Aorta (tissue), 5 donors: Measurements from ENCODE around the gene LRCH4. TPM values are rescaled to one million over a fixed set of nuclear protein-coding genes. Genes with fewer than 3 reads are reported as not detected.
A peak's percentile ranks its signal among the peaks of the same experiment; 100 is the strongest.
"Not testable (repeated sequence)": the region's sequence is repeated elsewhere in the genome, so short reads cannot be mapped to it uniquely, and the experiment has no call there.

Experiments
- ATAC-seq: fragments of 200-7000 bp; cut with Tn5 transposase; one replicate; pipeline ENCODE4 v1.9.1; 2022; ENCODE audit warnings: moderate library complexity; ENCODE audit not compliant: low FRiP score
- DNase-seq, 2 donors: peaks; one replicate each; pipeline ENCODE4 v3.0.0-alpha.2; 2020
- H3K27ac ChIP-seq, 2 donors: one replicate each; pipeline ENCODE4 v1.5.1; 2013; ENCODE audit warnings: low read length in 2 of 2, mild to moderate bottlenecking in 2 of 2, moderate library complexity in 2 of 2, control low read depth in 1 of 2, inconsistent platforms in 1 of 2, low read depth in 1 of 2
- H3K27me3 ChIP-seq, 2 donors: one replicate each; pipeline ENCODE4 v1.6.1; 2013; ENCODE audit warnings: control low read depth in 1 of 2, low read length in 1 of 2, mild to moderate bottlenecking in 1 of 2, moderate library complexity in 1 of 2; ENCODE audit not compliant: insufficient read depth in 2 of 2, control insufficient read depth in 1 of 2
- H3K36me3 ChIP-seq, 2 donors: one replicate each; pipeline ENCODE4 v1.6.1; 2013; ENCODE audit warnings: control low read depth in 1 of 2, low read length in 1 of 2, mild to moderate bottlenecking in 1 of 2; ENCODE audit not compliant: insufficient read depth in 2 of 2, control insufficient read depth in 1 of 2
- H3K4me1 ChIP-seq, 2 donors: one replicate each; pipeline ENCODE4 v1.6.1; 2013; ENCODE audit warnings: low read length in 2 of 2, control low read depth in 1 of 2, mild to moderate bottlenecking in 1 of 2, moderate library complexity in 1 of 2; ENCODE audit not compliant: insufficient read depth in 2 of 2, control insufficient read depth in 1 of 2
- H3K4me3 ChIP-seq, 2 donors: one replicate each; pipeline ENCODE4 v1.5.1; 2013; ENCODE audit warnings: low read length in 2 of 2, control low read depth in 1 of 2, mild to moderate bottlenecking in 1 of 2
- H3K9me3 ChIP-seq: one replicate; pipeline ENCODE4 v1.6.1; 2013; ENCODE audit warnings: mild to moderate bottlenecking, low read length; ENCODE audit not compliant: control insufficient read depth
- WGBS, 2 donors: extraction: QIAGEN DNeasy Blood & Tissue Kit; methylation state at CpG; one replicate each; pipeline ENCODE4 v1.1.7; 2013; 5-methylcytosine and 5-hydroxymethylcytosine counted together
- intact Hi-C, 2 donors: fragments of 100-400 bp; cut with DNase I; formaldehyde crosslinking; loops; one replicate each; pipeline versions ENCODE4 v1.14.2 to v1.15.0; 2022
- polyA plus RNA-seq, 2 donors: library from polyadenylated mRNA; stranded (reverse); fragments of 200-250 nt; gene quantifications; one replicate each; pipeline ENCODE4 v1.2.3, GENCODE V29; 2013
- total RNA-seq, 2 donors: library from RNA; stranded (reverse); fragmentation: NEBNext Ultra II Directional; extraction: Animal tissue kit (Norgen Biotek cat#: 25700); gene quantifications; one replicate each; pipeline ENCODE4 v1.2.1, GENCODE V29; 2021
- donor health status: healthy with polysubstance abuse.
- donor health status: Bipolar disorder and iron deficiency.
- donor health status: DM: no; HTN: no; CAD: no.
- donor health status: DM: no; HTN: no; CAD: no.
- donor health status: DM: yes; HTN: yes; CAD: no.

LRCH4 gene
- total and polyA plus RNA-seq, 4 donors: 26.3 to 68.2 (median 47.6) TPM

DNA sequence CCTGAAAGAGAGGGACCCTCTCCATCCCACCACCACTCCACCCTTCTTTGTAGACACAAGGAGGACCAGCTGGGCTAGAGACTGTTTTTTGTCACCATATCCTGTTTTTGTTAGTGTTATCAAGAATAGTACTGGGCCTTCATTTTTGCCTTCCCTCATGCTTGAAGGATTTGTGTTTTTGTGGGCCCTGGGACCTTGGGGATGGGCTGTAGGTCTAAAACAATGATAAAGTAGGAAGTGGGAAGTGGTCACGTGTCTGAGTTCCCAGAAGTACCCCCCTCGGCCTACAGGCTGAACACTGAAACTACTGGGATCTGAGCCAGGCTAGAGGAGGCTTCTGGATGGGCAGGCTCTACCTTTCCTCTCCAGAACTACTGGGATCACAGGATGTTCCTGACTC lies 38.1 kb downstream of the LRCH4 start:
- DNase-seq: no peak
- Histone ChIP-seq H3K27ac (peak overlapping the region; percentile 96 to 100), H3K9me3 (no peaks in the 10 kb centered on the region), H3K4me3 (no peak overlapping the region), H3K36me3 (peaks cover 0 to 3% of the 10 kb centered on the region in 2 donors), H3K4me1 (peaks cover 16 to 17% of the 10 kb centered on the region in 2 donors), H3K27me3 (no peaks in the 10 kb centered on the region)
- no peak for ATAC-seq
- intact Hi-C loops: no loop called here
- WGBS, 2 donors: 36 to 43% methylated on average over 2 of the region's 2 CpGs

DNA sequence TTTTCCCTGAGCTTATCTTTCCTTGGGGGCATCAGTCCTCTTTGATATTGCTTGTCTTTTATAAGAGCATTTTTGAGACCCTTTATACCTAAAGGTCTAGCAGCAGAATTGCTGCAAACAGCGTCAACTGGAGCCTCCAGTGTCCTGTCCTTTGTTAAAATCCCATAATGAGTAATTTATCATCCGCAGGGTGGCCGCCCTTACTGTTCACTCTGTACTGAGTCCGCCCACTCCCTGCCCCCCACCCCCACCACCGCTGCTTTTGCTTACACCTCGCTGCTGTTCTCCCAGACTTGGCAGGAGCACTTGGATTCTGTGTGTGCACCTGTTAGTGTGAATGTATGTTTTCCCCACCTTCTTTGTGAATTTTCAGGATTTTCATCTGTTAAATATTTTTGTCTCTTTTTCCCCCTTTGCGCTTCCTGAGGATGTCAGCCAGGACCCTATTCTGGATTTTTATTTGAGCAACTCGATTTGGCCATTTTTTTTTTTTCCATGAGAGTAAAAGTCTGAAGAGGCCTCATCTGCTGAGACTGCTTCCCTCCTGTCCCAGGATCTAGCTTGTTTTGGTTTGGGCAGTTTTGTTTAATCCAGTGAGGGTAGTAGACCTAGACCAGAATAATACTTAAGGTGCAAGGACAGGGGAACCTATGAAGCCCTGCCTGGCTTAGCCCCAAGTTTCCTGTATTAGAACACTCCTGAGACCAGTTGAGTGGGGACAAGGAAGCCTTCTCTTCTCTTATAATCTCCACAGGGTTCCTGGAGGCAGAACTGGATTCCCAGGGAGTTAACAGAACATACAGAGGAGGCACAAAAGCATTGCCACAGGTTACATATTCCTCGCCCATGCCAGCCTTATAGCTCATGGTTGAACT lies 38.8 kb downstream of the LRCH4 start:
- H3K4me3 ChIP-seq: no peak overlapping the region
- no peak for DNase-seq
- peaks cover 16 to 17% of the 10 kb centered on the region in 2 donors for H3K4me1 ChIP-seq
- H3K27me3 ChIP-seq: no peaks in the 10 kb centered on the region
- 68% methylated on average over 9 of the region's 9 CpGs for WGBS, 2 donors
- no peaks in the 10 kb centered on the region for H3K36me3 ChIP-seq
- H3K27ac ChIP-seq: peak overlapping the region; percentile 96 to 100
- intact Hi-C loops: no loop called here
- no peaks in the 10 kb centered on the region for H3K9me3 ChIP-seq
- no peak for ATAC-seq

DNA sequence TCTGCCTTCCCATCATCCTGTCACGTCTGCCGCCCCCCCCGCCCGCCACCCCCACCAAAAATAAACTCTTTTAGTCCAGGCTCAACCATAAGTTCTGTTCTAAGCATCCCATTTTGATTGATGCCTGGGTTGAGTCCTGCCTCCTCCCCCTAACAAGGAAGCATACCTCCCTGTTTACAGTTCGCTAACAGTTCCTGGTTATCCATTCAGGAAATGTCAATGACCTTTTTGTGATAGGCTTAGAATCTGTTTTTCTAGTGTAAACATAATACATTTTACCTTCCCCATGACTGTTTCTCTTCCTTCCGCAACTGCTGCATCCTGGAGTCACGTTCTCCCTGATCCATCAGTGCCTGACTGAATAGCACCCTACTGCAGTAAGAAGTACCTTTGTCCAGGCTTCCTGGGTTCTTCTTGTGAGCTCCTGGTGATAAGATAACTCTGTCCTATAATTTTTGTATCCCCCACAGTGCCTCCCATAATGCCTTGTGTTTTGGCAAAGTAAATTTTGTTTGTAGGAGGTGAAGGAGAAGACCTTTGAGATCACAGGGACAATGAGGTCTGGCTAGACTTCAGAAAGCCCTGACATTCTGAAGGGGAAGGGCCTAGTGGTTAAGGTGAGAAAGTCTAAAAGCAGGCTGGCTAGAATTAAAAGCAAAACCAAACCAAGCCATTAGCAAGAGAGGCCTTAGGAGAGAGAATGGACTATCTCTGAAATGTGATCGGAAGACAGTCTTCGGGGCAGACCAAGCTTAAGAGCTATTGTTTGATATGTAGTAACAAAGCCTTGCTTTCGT lies 39.6 kb downstream of the LRCH4 start:
- Histone ChIP-seq H3K27ac (peak overlapping the region; percentile 96 to 100), H3K9me3 (no peaks in the 10 kb centered on the region), H3K36me3 (no peaks in the 10 kb centered on the region), H3K4me3 (no peak overlapping the region), H3K27me3 (no peaks in the 10 kb centered on the region), H3K4me1 (peaks cover 16 to 17% of the 10 kb centered on the region in 2 donors)
- WGBS, 2 donors: 40 to 42% methylated on average over 10 of the region's 10 CpGs
- intact Hi-C loops: no loop called here
- ATAC-seq (peak; percentile 12), DNase-seq (no peak)

DNA sequence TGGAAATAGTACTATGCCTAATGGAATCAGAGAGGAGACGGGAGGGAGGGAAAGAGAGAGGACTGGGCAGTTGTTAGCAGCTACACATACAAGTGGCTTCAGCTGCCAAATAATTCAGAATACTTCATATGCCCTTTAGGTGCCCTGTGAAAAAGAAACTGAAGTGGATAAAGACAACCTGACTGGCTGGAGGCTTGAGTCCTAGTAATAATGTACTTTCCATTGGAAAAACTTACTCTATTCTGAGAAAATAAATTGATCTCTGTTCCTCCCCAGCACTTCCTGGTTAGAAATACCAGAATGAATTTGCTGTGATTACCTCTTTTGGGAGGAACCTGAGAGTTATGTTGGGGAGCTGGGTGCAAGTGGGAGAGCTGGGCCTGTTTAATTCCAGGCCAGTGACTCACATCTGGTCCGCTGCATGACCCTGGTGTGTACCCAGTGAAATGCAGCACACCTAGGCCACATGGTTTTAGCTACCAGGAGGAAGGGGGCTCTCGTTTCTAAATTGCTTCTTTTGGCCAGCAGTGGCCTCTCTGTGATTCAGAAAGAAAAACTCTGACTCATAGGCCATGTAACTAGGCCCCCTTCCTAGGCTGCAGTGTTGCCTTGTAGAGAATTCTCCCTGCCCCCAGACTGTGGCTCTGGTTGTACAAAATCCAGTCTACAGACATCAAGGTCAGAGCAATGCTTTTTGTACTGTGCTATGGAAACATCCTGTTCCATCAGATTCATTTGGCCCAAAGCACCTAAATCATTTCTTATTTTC lies 40.4 kb downstream of the LRCH4 start:
- peak in 1 of 2 donors; percentile 74 for DNase-seq
- intact Hi-C loops: no loop called here
- no peaks in the 10 kb centered on the region for H3K9me3 ChIP-seq
- peak overlapping the region; percentile 92 to 100 for H3K27ac ChIP-seq
- H3K4me3 ChIP-seq: no peak overlapping the region
- H3K4me1 ChIP-seq: peaks cover 16 to 17% of the 10 kb centered on the region in 2 donors
- no peaks in the 10 kb centered on the region for H3K27me3 ChIP-seq
- 5 to 8% methylated on average over 3 of the region's 3 CpGs for WGBS, 2 donors
- peak; percentile 93 for ATAC-seq
- no peaks in the 10 kb centered on the region for H3K36me3 ChIP-seq

GRCh38 chr7:100544967-100545359 lies 41.0 kb downstream of the LRCH4 start:
- ATAC-seq: peak; percentile 7
- intact Hi-C loops: no loop called here

DNA sequence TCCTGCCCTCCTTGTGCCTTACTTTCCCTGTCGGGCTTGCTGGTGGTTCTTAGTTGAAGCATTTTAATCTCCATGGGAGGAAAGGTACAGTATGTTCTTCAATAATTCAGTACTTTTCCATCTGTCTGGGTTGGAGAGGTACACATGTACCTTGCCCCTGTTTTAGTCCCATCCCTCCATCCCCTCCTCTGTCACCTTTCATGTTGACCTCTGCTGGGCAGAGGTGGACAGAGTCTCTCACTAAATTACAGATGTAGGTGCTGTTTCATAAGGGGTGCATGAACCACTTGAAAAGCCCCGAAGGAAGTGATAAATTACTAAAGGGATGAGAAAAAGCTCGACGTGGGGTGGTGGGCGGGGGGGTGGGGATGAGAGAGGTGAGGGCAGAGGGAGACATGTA lies 41.5 kb downstream of the LRCH4 start:
- WGBS, 2 donors: 66 to 68% methylated on average over 5 of the region's 5 CpGs
- no peak for DNase-seq
- H3K4me3 ChIP-seq: no peak overlapping the region
- H3K27me3 ChIP-seq: no peaks in the 10 kb centered on the region
- ATAC-seq: no peak
- H3K36me3 ChIP-seq: no peaks in the 10 kb centered on the region
- peaks cover 16 to 22% of the 10 kb centered on the region in 2 donors for H3K4me1 ChIP-seq
- H3K27ac ChIP-seq: peak overlapping the region; percentile 92 to 97
- intact Hi-C loops: no loop called here
- no peaks in the 10 kb centered on the region for H3K9me3 ChIP-seq

More at GRCh38 chr7:100544967-100545359, 41.0 kb downstream of the LRCH4 start:
- 0 to 1% methylated on average over 1 of the region's 1 CpG for WGBS, 2 donors
- Histone ChIP-seq H3K4me3 (no peak overlapping the region), H3K36me3 (no peaks in the 10 kb centered on the region), H3K27me3 (no peaks in the 10 kb centered on the region), H3K4me1 (peaks cover 16 to 22% of the 10 kb centered on the region in 2 donors), H3K9me3 (no peaks in the 10 kb centered on the region), H3K27ac (peak overlapping the region; percentile 92 to 97)
- DNase-seq: no peak

DNA sequence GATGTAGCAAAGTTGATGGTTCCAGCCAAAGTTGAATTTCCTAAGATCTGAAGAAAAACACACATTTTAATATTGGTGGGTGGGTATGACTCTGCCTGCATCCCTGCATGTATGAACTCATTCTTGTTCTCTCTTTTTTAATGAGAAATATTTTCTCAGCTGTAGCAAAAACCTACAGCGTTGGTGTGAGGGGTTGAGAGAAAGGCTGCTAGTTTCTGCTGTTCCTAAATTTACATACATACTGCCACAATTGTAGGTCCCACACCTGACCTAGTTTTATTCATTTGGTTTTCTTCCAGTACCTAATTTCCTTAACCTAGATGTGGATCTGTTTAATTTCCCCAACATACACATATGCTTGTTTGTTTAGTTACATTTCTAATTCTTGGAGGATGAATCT lies 42.3 kb downstream of the LRCH4 start:
- ATAC-seq (no peak), DNase-seq (no peak)
- no peaks in the 10 kb centered on the region for H3K36me3 ChIP-seq
- intact Hi-C loops: no loop called here
- H3K27ac ChIP-seq: no peak overlapping the region
- no peaks in the 10 kb centered on the region for H3K9me3 ChIP-seq
- WGBS, 2 donors: 63 to 71% methylated on average over 1 of the region's 1 CpG
- H3K27me3 ChIP-seq: no peaks in the 10 kb centered on the region
- H3K4me1 ChIP-seq: peaks cover 16 to 22% of the 10 kb centered on the region in 2 donors
- no peak overlapping the region for H3K4me3 ChIP-seq

GRCh38 chr7:100541309-100541708 lies 44.6 kb downstream of the LRCH4 start:
- ATAC-seq, H3K36me3 ChIP-seq, intact Hi-C loops, DNase-seq, H3K27ac ChIP-seq, H3K4me3 ChIP-seq, H3K9me3 ChIP-seq, H3K27me3 ChIP-seq: not testable (repeated sequence)
- H3K4me1 ChIP-seq: peaks cover 8 to 14% of the 10 kb centered on the region in 2 donors
- 90 to 92% methylated on average over 7 of the region's 7 CpGs for WGBS, 2 donors
